Ovary (tissue), 9 donors: Measurements from ENCODE around the gene CRMP1. TPM values are rescaled to one million over a fixed set of nuclear protein-coding genes. Genes with fewer than 3 reads are reported as not detected.

ENCODE experiments used
- DNase-seq, 5 donors: peaks; one replicate each; pipeline ENCODE4 v3.0.0-alpha.2; 2019 to 2020
- H3K27ac ChIP-seq, 2 donors: fragments of 200-600 bp; one replicate each; pipeline versions ENCODE4 v1.5.1 to v1.8.0; 2019 to 2022
- H3K27me3 ChIP-seq: fragments of 200-600 bp; one replicate; pipeline ENCODE4 v1.8.0; 2022
- H3K36me3 ChIP-seq: fragments of 200-600 bp; sonication (generic); one replicate; pipeline ENCODE4 v1.5.1; 2019
- H3K4me1 ChIP-seq: one replicate; pipeline ENCODE4 v1.8.1; 2013; ENCODE audit warnings: mild to moderate bottlenecking, moderate library complexity; ENCODE audit not compliant: insufficient read depth
- H3K4me3 ChIP-seq: fragments of 200-600 bp; sonication (generic); one replicate; pipeline ENCODE4 v1.5.1; 2017
- H3K9me3 ChIP-seq, 2 donors: fragments of 200-600 bp in 1 of 2; sonication (generic) in 1 of 2; one replicate each; pipeline versions ENCODE4 v1.5.1 to v1.8.1; 2013 to 2019; ENCODE audit warnings: mild to moderate bottlenecking in 1 of 2, moderate library complexity in 1 of 2
- CTCF ChIP-seq, 3 donors: fragments of 450-650 bp in 2 of 3; fragments of 200-600 bp in 1 of 3; IDR thresholded peaks; one replicate each; pipeline versions ENCODE4 v1.5.1 to v1.8.0; 2016 to 2022; ENCODE audit warnings: antibody characterized with exemption in 3 of 3, mild to moderate bottlenecking in 1 of 3
- EP300 ChIP-seq: sonication (generic); formaldehyde crosslinking; IDR thresholded peaks from one replicate; pipeline ENCODE4 v1.6.1; 2017; ENCODE audit warnings: antibody characterized with exemption
- POLR2A ChIP-seq: fragments of 450-650 bp; IDR thresholded peaks from one replicate; pipeline ENCODE4 v1.6.1; 2017; ENCODE audit warnings: antibody characterized with exemption, mild to moderate bottlenecking, moderate library complexity
- WGBS, 3 donors: extraction: QIAGEN DNeasy Blood & Tissue Kit in 1 of 3; methylation state at CpG; one replicate each; pipeline versions ENCODE4 v1.1.5 to v1.1.7; 2013 to 2017; 5-methylcytosine and 5-hydroxymethylcytosine counted together
- intact Hi-C, 4 donors: fragments of 100-400 bp; cut with DNase I; formaldehyde crosslinking; loops; one replicate each; pipeline versions ENCODE4 v1.11.0 to v1.15.1; 2022 to 2023
- polyA plus RNA-seq, 2 donors: library from polyadenylated mRNA; stranded (reverse); fragments of 200-250 nt in 1 of 2; fragments of 350-450 nt in 1 of 2; fragmentation: Illumina TruSeq in 1 of 2; extraction: RNeasy Lipid Tissue Mini Kit (QIAGEN cat#74804) in 1 of 2; gene quantifications; one replicate each; pipeline ENCODE4 v1.2.3, GENCODE V29; 2013 to 2014
- total RNA-seq, 7 donors: library from RNA; depleted of rRNA in 2 of 7; stranded (reverse); fragments of >200 nt in 2 of 7; fragmentation: NEBNext Ultra II Directional in 3 of 7; extraction: Animal tissue kit (Norgen Biotek cat#: 25700) in 3 of 7; gene quantifications; one replicate each; pipeline versions ENCODE4 v1.1.0 to v1.2.4, GENCODE V29; 2016 to 2023
- donor health status: DM: no; HTN: no; CAD: no; lungs with moderate emphysema.
- donor health status: DM: no; HTN: no; CAD: no.
- donor health status: Bipolar disorder and iron deficiency.
- donor health status: DM: yes; HTN: yes; CAD: no.
- donor health status: DM: no; HTN: no; CAD: no.
- donor health status: DM: yes; HTN: yes; CAD: no.

Gene CRMP1
- total and polyA plus RNA-seq, 9 donors: 1.2 to 5.5 (median 4.2) TPM

GRCh38 chr4:5913454-5913853, 20.6 kb upstream of the CRMP1 start:
- no peak overlapping the region for H3K4me3 ChIP-seq
- H3K27me3 ChIP-seq: no peaks in the 10 kb centered on the region
- no peaks in the 10 kb centered on the region for H3K36me3 ChIP-seq
- no peaks in the 10 kb centered on the region for H3K4me1 ChIP-seq
- intact Hi-C loops: no loop called here
- no peaks in the 10 kb centered on the region for H3K9me3 ChIP-seq
- H3K27ac ChIP-seq: no peak overlapping the region
- no peak for DNase-seq
- WGBS, 3 donors: 75 to 88% (median 78%) methylated on average over 7 of the region's 7 CpGs
- TF ChIP-seq EP300 (no peak), POLR2A (no peak), CTCF (IDR thresholded peaks at IDR 0.05) (no peak)

- no peaks in the 10 kb centered on the region for H3K36me3 ChIP-seq
- no peaks in the 10 kb centered on the region for H3K27me3 ChIP-seq
- H3K4me3 ChIP-seq: no peak overlapping the region
- intact Hi-C loops: no loop called here
- H3K9me3 ChIP-seq: no peaks in the 10 kb centered on the region
- no peaks in the 10 kb centered on the region for H3K4me1 ChIP-seq
- no peak for DNase-seq
- 80 to 85% (median 83%) methylated on average over 1 of the region's 1 CpG for WGBS, 3 donors
- H3K27ac ChIP-seq: no peak overlapping the region
- TF ChIP-seq CTCF (IDR thresholded peaks at IDR 0.05) (no peak), POLR2A (no peak), EP300 (no peak)
Observed at GRCh38 chr4:5912614-5913019, 19.7 kb upstream of the CRMP1 start.

- TF ChIP-seq POLR2A: no peak
- TF ChIP-seq EP300: no peak
- 21 to 28% (median 25%) methylated on average over 3 of the region's 3 CpGs for WGBS, 3 donors
- no peak for DNase-seq
- Histone ChIP-seq H3K36me3 (no peaks in the 10 kb centered on the region), H3K9me3 (no peaks in the 10 kb centered on the region), H3K4me3 (no peak overlapping the region), H3K27ac (no peak overlapping the region), H3K27me3 (no peaks in the 10 kb centered on the region), H3K4me1 (no peaks in the 10 kb centered on the region)
- intact Hi-C loops: no loop called here
Observed at GRCh38 chr4:5908876-5909427, 16.1 kb upstream of the CRMP1 start.

GRCh38 chr4:5906191-5906590, 13.3 kb upstream of the CRMP1 start:
- Histone ChIP-seq H3K4me3 (no peak overlapping the region), H3K9me3 (no peaks in the 10 kb centered on the region), H3K27ac (no peak overlapping the region), H3K27me3 (no peaks in the 10 kb centered on the region), H3K36me3 (no peaks in the 10 kb centered on the region), H3K4me1 (no peaks in the 10 kb centered on the region)
- 8 to 12% (median 12%) methylated on average over 5 of the region's 5 CpGs for whole genome bisulfite sequencing, 3 donors
- no peak for TF ChIP-seq POLR2A
- no peak for TF ChIP-seq CTCF (IDR thresholded peaks at IDR 0.05)
- no peak for TF ChIP-seq EP300
- intact Hi-C loops: no loop called here
- no peak for DNase-seq

GRCh38 chr4:5905714-5906113, 12.8 kb upstream of the CRMP1 start:
- no peaks in the 10 kb centered on the region for H3K4me1 ChIP-seq
- H3K4me3 ChIP-seq: no peak overlapping the region
- no peaks in the 10 kb centered on the region for H3K27me3 ChIP-seq
- intact Hi-C loops: no loop called here
- H3K36me3 ChIP-seq: no peaks in the 10 kb centered on the region
- no peak for DNase-seq
- H3K27ac ChIP-seq: no peak overlapping the region
- no peak for TF ChIP-seq CTCF (IDR thresholded peaks at IDR 0.05)
- no peak for TF ChIP-seq EP300
- no peak for TF ChIP-seq POLR2A
- H3K9me3 ChIP-seq: no peaks in the 10 kb centered on the region
- 5 to 7% (median 6%) methylated on average over 8 of the region's 8 CpGs for WGBS, 3 donors
